Common myeloid progenitor, CD34-positive (primary cell): ENCODE measurements around the gene TSPAN14.

Source experiments
- CTCF ChIA-PET: fragments of 350-600 bp; sonication (Branson Sonifier 250); formaldehyde crosslinking; loops from one replicate; lab custom pipeline; 2021; ENCODE audit warnings: antibody characterized with exemption; lab: Charles Lee
- POLR2A ChIA-PET: fragments of 350-600 bp; sonication (Branson Sonifier 250); formaldehyde crosslinking; loops from one replicate; lab custom pipeline; 2021; ENCODE audit warnings: antibody characterized with exemption; lab: Charles Lee
- DNase-seq, 3 donors: peaks; one replicate each; pipeline versions ENCODE4 v3.0.0 to v3.0.0-alpha.2; 2013
- H3K27ac ChIP-seq, 2 experiments: 1 replicate in 1 of 2; 2 replicates in 1 of 2; pipeline ENCODE4 v1.7.0; 2013; ENCODE audit warnings: inconsistent platforms in 2 of 2, low read length in 2 of 2, mild to moderate bottlenecking in 2 of 2, low read depth in 1 of 2, moderate library complexity in 1 of 2; ENCODE audit not compliant: severe bottlenecking in 2 of 2, insufficient read depth in 1 of 2, poor library complexity in 1 of 2
- H3K27me3 ChIP-seq, 5 experiments: replicated peaks in 2 of 5; 1 replicate in 3 of 5; 2 replicates in 2 of 5; pipeline versions ENCODE4 v1.6.1 to v1.7.0; 2013; ENCODE audit warnings: low read length in 4 of 5, mild to moderate bottlenecking in 2 of 5, moderate library complexity in 2 of 5, inconsistent platforms in 1 of 5; ENCODE audit not compliant: insufficient read depth in 5 of 5, control insufficient read depth in 4 of 5
- H3K36me3 ChIP-seq, 4 experiments: 1 replicate in 2 of 4; 2 replicates in 2 of 4; pipeline versions ENCODE4 v1.6.1 to v1.7.0; 2013; ENCODE audit warnings: low read length in 3 of 4, control low read depth in 1 of 4, mild to moderate bottlenecking in 1 of 4; ENCODE audit not compliant: control insufficient read depth in 4 of 4, insufficient read depth in 4 of 4
- H3K4me1 ChIP-seq, 4 experiments: 1 replicate in 3 of 4; 2 replicates in 1 of 4; pipeline versions ENCODE4 v1.6.1 to v1.7.1; 2013; ENCODE audit warnings: low read length in 3 of 4, mild to moderate bottlenecking in 3 of 4, control low read depth in 1 of 4, inconsistent platforms in 1 of 4, moderate library complexity in 1 of 4; ENCODE audit not compliant: control insufficient read depth in 4 of 4, insufficient read depth in 4 of 4; ENCODE audit errors: control extremely low read depth in 1 of 4
- H3K4me3 ChIP-seq, 7 experiments: 1 replicate in 4 of 7; 2 replicates in 3 of 7; pipeline versions ENCODE4 v1.5.1 to v1.7.0; 2013; ENCODE audit warnings: mild to moderate bottlenecking in 7 of 7, low read length in 6 of 7, moderate library complexity in 6 of 7, inconsistent platforms in 2 of 7, low read depth in 2 of 7, control low read depth in 1 of 7; ENCODE audit not compliant: insufficient read depth in 4 of 7, control insufficient read depth in 1 of 7; ENCODE audit errors: extremely low read depth in 1 of 7
- H3K9me3 ChIP-seq, 5 experiments: 1 replicate in 4 of 5; 2 replicates in 1 of 5; pipeline versions ENCODE4 v1.6.1 to v1.7.1; 2013; ENCODE audit warnings: low read length in 4 of 5, mild to moderate bottlenecking in 2 of 5, inconsistent platforms in 1 of 5, low read depth in 1 of 5, moderate library complexity in 1 of 5; ENCODE audit not compliant: control insufficient read depth in 4 of 5, insufficient read depth in 2 of 5; ENCODE audit errors: control extremely low read depth in 1 of 5
- WGBS: methylation state at CpG from one replicate; pipeline ENCODE4 v1.1.5; 2013; ENCODE audit not compliant: insufficient coverage; 5-methylcytosine and 5-hydroxymethylcytosine counted together

TSPAN14 gene

GRCh38 chr10:80409121-80409520 is 45.0 kb upstream of the TSPAN14 start:
- 26% methylated on average over 11 of the region's 12 CpGs for whole genome bisulfite sequencing
- Histone ChIP-seq H3K4me3 (peak overlapping the region in 6 of 7 experiments; percentile 70 to 88 (median 81)), H3K4me1 (peaks cover 3 to 63% (median 54%) of the 10 kb centered on the region in 4 experiments), H3K27ac (no peak overlapping the region), H3K27me3 (no peaks in the 10 kb centered on the region), H3K9me3 (no peaks in the 10 kb centered on the region), H3K36me3 (no peaks in the 10 kb centered on the region)
- ChIA-PET CTCF (interaction anchor here (1.3 to 1.6 kb wide), 3 partner anchors 10 to 35 kb away, joined by 3 to 9 read pairs (median 6); no protein-coding TSS in a partner anchor), POLR2A (no interaction called here)
- DNase-seq: no peak

GRCh38 chr10:80410122-80410521 is 44.0 kb upstream of the TSPAN14 start:
- Histone ChIP-seq H3K27me3 (no peaks in the 10 kb centered on the region), H3K4me1 (peaks cover 7 to 72% (median 61%) of the 10 kb centered on the region in 4 experiments), H3K27ac (no peak overlapping the region), H3K36me3 (no peaks in the 10 kb centered on the region), H3K9me3 (no peaks in the 10 kb centered on the region), H3K4me3 (no peak overlapping the region)
- ChIA-PET POLR2A (no interaction called here), CTCF (interaction anchor here (1.2 to 1.6 kb wide), 5 partner anchors 9 to 254 kb away, joined by 3 to 9 read pairs (median 3); no protein-coding TSS in a partner anchor)
- DNase-seq: no peak
- WGBS: 50% methylated on average over 2 of the region's 2 CpGs

- POLR2A ChIA-PET: interaction anchor here (0.6 kb wide), 1 partner anchor 27 kb away, joined by 3 read pairs; no protein-coding TSS in a partner anchor
- no peak overlapping the region for H3K27ac ChIP-seq
- H3K9me3 ChIP-seq: no peaks in the 10 kb centered on the region
- H3K4me1 ChIP-seq: peaks cover 7 to 75% (median 61%) of the 10 kb centered on the region in 4 experiments
- CTCF ChIA-PET: interaction anchor here (1.2 to 1.9 kb wide), 6 partner anchors 9 to 253 kb away, joined by 3 to 11 read pairs (median 5); no protein-coding TSS in a partner anchor
- DNase-seq: peak; percentile 39 to 79 (median 60)
- H3K27me3 ChIP-seq: no peaks in the 10 kb centered on the region
- H3K36me3 ChIP-seq: peaks cover 0 to 3% (median 0%) of the 10 kb centered on the region in 4 experiments
- H3K4me3 ChIP-seq: no peak overlapping the region
- WGBS: 27% methylated on average over 1 of the region's 5 CpGs
These were observed 43.4 kb upstream of the TSPAN14 start for GRCh38 chr10:80410578-80411145.

- Histone ChIP-seq H3K4me3 (no peak overlapping the region), H3K27ac (no peak overlapping the region), H3K27me3 (no peaks in the 10 kb centered on the region), H3K9me3 (no peaks in the 10 kb centered on the region), H3K36me3 (peaks cover 0 to 9% (median 0%) of the 10 kb centered on the region in 4 experiments), H3K4me1 (peaks cover 7 to 79% (median 64%) of the 10 kb centered on the region in 4 experiments)
- CTCF ChIA-PET: interaction anchor here (1.2 to 1.9 kb wide), 6 partner anchors 14 to 252 kb away, joined by 3 to 11 read pairs (median 4); no protein-coding TSS in a partner anchor
- no peak for DNase-seq
- 45% methylated on average over 1 of the region's 2 CpGs for WGBS
- POLR2A ChIA-PET: no interaction called here
These were observed 42.8 kb upstream of the TSPAN14 start for GRCh38 chr10:80411267-80411668.

- Histone ChIP-seq H3K4me1 (peaks cover 7 to 80% (median 65%) of the 10 kb centered on the region in 4 experiments), H3K9me3 (no peaks in the 10 kb centered on the region), H3K27me3 (no peaks in the 10 kb centered on the region), H3K4me3 (no peak overlapping the region), H3K36me3 (peaks cover 0 to 9% (median 0%) of the 10 kb centered on the region in 4 experiments), H3K27ac (no peak overlapping the region)
- CTCF ChIA-PET: interaction anchor here (1.3 to 1.9 kb wide), 5 partner anchors 14 to 252 kb away, joined by 3 to 11 read pairs (median 5); no protein-coding TSS in a partner anchor
- no peak for DNase-seq
- POLR2A ChIA-PET: no interaction called here
- WGBS: 100% methylated on average over 1 of the region's 1 CpG
These were observed 42.4 kb upstream of the TSPAN14 start for GRCh38 chr10:80411681-80412220.

GRCh38 chr10:80412486-80412885 is 41.6 kb upstream of the TSPAN14 start:
- CTCF ChIA-PET: interaction anchor here (1.3 to 2.1 kb wide), 4 partner anchors 22 to 35 kb away, joined by 4 to 11 read pairs (median 7); no protein-coding TSS in a partner anchor
- no peak overlapping the region for H3K27ac ChIP-seq
- H3K36me3 ChIP-seq: peaks cover 0 to 9% (median 0%) of the 10 kb centered on the region in 4 experiments
- peak in 1 of 3 donors; percentile 24 for DNase-seq
- no peaks in the 10 kb centered on the region for H3K9me3 ChIP-seq
- WGBS: 86% methylated on average over 3 of the region's 5 CpGs
- no peaks in the 10 kb centered on the region for H3K27me3 ChIP-seq
- H3K4me1 ChIP-seq: peaks cover 7 to 77% (median 64%) of the 10 kb centered on the region in 4 experiments
- H3K4me3 ChIP-seq: no peak overlapping the region
- POLR2A ChIA-PET: no interaction called here
